Left hindlimb (tissue), 1 donor: ENCODE measurements around the gene LPO.

Experiments
- DNase-seq: peaks from one replicate; pipeline ENCODE4 v3.0.0-alpha.2; 2018

LPO gene

GRCh38 chr17:58306131-58306951 lies 68.0 kb downstream of the LPO start:
- no peak for DNase-seq

- no peak for DNase-seq
Observed at GRCh38 chr17:58307468-58308172, 69.2 kb downstream of the LPO start.

- no peak for DNase-seq
Observed at GRCh38 chr17:58308173-58308984, 70.0 kb downstream of the LPO start.

GRCh38 chr17:58308985-58309917 lies 70.9 kb downstream of the LPO start:
- DNase-seq: no peak

GRCh38 chr17:58309918-58310259 lies 71.5 kb downstream of the LPO start:
- no peak for DNase-seq

GRCh38 chr17:58310511-58311428 lies 72.4 kb downstream of the LPO start:
- DNase-seq: no peak

- DNase-seq: no peak
Observed at GRCh38 chr17:58311429-58311894, 73.1 kb downstream of the LPO start.

- no peak for DNase-seq
Observed at GRCh38 chr17:58312021-58312630, 73.7 kb downstream of the LPO start.

- DNase-seq: no peak
Observed at GRCh38 chr17:58312829-58313228, 74.4 kb downstream of the LPO start.

- DNase-seq: no peak
Observed at GRCh38 chr17:58313815-58314705, 75.7 kb downstream of the LPO start.

- no peak for DNase-seq
Observed at GRCh38 chr17:58314706-58315015, 76.3 kb downstream of the LPO start.

- no peak for DNase-seq
Observed at GRCh38 chr17:58315281-58315711, 76.9 kb downstream of the LPO start.

- no peak for DNase-seq
Observed at GRCh38 chr17:58315750-58316149, 77.4 kb downstream of the LPO start.

- DNase-seq: no peak
Observed at GRCh38 chr17:58316260-58316960, 78.0 kb downstream of the LPO start.

- DNase-seq: no peak
Observed at GRCh38 chr17:58317421-58318064, 79.2 kb downstream of the LPO start.

GRCh38 chr17:58318065-58318481 lies 79.7 kb downstream of the LPO start:
- no peak for DNase-seq
